ENCODE results near the gene PLP2. TPM values are rescaled to one million over a fixed set of nuclear protein-coding genes. Genes with fewer than 3 reads are reported as not detected.

Gene PLP2
- total RNA-seq, 1 experiment from 2014 or later: 165 TPM

GRCh38 chrX:49155900-49156837, 15.5 kb upstream of the PLP2 start:
- H3K4me1 ChIP-seq (ENCODE audit: insufficient read depth, low read length): peaks cover 6% of the 10 kb centered on the region; the same call in 1 of the 2 replicates
- H3K4me2 ChIP-seq (ENCODE audit: low read length): peak overlapping the region; percentile 80
- no peaks in the 10 kb centered on the region for H3K9me2 ChIP-seq (replicated peaks; ENCODE audit: low read length)
- peak overlapping the region; percentile 57 for H3K4me3 ChIP-seq (ENCODE audit: low read length)
- peak overlapping the region; percentile 84 for H2AFZ ChIP-seq (ENCODE audit: low read length)
- H3K27ac ChIP-seq (ENCODE audit: low read length): peak overlapping the region; percentile 80
- no peaks in the 10 kb centered on the region for H3K79me2 ChIP-seq (ENCODE audit: low read length)
- TF ChIP-seq EZH2 (IDR thresholded peaks at IDR 0.05; ENCODE audit: low read length, unreplicated experiment) (no peak), CTCF (conservative IDR thresholded peaks at IDR 0.05; ENCODE audit: low read depth, low read length) (peak; percentile 67), EZH2phosphoT487 (IDR thresholded peaks at IDR 0.05; ENCODE audit: borderline replicate concordance, low read length) (no peak)
- peak; percentile 86 for DNase-seq
- no peaks in the 10 kb centered on the region for H3K27me3 ChIP-seq (ENCODE audit: low read length)
- BruUV-seq (replicated peaks): TSS peak; percentile 54
- no peaks in the 10 kb centered on the region for H3F3A ChIP-seq (ENCODE audit: low read length, unreplicated experiment)
- no peaks in the 10 kb centered on the region for H4K20me1 ChIP-seq (ENCODE audit: low read length)
- no peaks in the 10 kb centered on the region for H3K36me3 ChIP-seq (ENCODE audit: low read depth, low read length)
- peak overlapping the region; percentile 74 for H3K9ac ChIP-seq (ENCODE audit: low read length)
- ATAC-seq: peak; percentile 94
- H3K9me3 ChIP-seq (ENCODE audit: low read length): no peaks in the 10 kb centered on the region
- POLR2A ChIA-PET (ENCODE audit: unreplicated experiment): interaction anchor here (0.5 to 0.7 kb wide), 3 partner anchors 16 to 113 kb away, joined by 5 to 22 read pairs (median 6); partner anchors contain the start of gene TFE3
- intact Hi-C loops (cut with micrococcal nuclease): no loop called here
- CTCF ChIA-PET: interaction anchor here (0.6 to 0.7 kb wide), 4 partner anchors 15 to 35 kb away, joined by 4 to 15 read pairs (median 10); no protein-coding TSS in a partner anchor

- Histone ChIP-seq H3K4me1 (ENCODE audit: insufficient read depth, low read length) (peaks cover 6% of the 10 kb centered on the region; the same call in 1 of the 2 replicates), H3K9me2 (replicated peaks; ENCODE audit: low read length) (no peaks in the 10 kb centered on the region), H3F3A (ENCODE audit: low read length, unreplicated experiment) (no peaks in the 10 kb centered on the region), H3K27ac (ENCODE audit: low read length) (no peak overlapping the region), H2AFZ (ENCODE audit: low read length) (no peak overlapping the region), H3K9ac (ENCODE audit: low read length) (no peak overlapping the region), H3K4me2 (ENCODE audit: low read length) (no peak overlapping the region), H3K36me3 (ENCODE audit: low read depth, low read length) (no peaks in the 10 kb centered on the region), H3K79me2 (ENCODE audit: low read length) (no peaks in the 10 kb centered on the region), H3K9me3 (ENCODE audit: low read length) (no peaks in the 10 kb centered on the region), H3K27me3 (ENCODE audit: low read length) (no peaks in the 10 kb centered on the region), H4K20me1 (ENCODE audit: low read length) (no peaks in the 10 kb centered on the region), H3K4me3 (ENCODE audit: low read length) (no peak overlapping the region)
- no TSS peak for BruUV-seq (replicated peaks)
- intact Hi-C loops (cut with micrococcal nuclease): no loop called here
- DNase-seq (no peak), ATAC-seq (no peak)
- ChIA-PET POLR2A (ENCODE audit: unreplicated experiment) (no interaction called here), CTCF (interaction anchor here (0.6 kb wide), 1 partner anchor 93 kb away, joined by 3 read pairs; no protein-coding TSS in a partner anchor)
- TF ChIP-seq CTCF (conservative IDR thresholded peaks at IDR 0.05; ENCODE audit: low read depth, low read length): no peak
- TF ChIP-seq EZH2 (IDR thresholded peaks at IDR 0.05; ENCODE audit: low read length, unreplicated experiment): no peak
- no peak for TF ChIP-seq EZH2phosphoT487 (IDR thresholded peaks at IDR 0.05; ENCODE audit: borderline replicate concordance, low read length)
Measured at GRCh38 chrX:49157194-49157593, 14.5 kb upstream of the PLP2 start.
